ENCODE data around the gene OSBP2. TPM values are rescaled to one million over a fixed set of nuclear protein-coding genes. Genes with fewer than 3 reads are reported as not detected.

The OSBP2 gene
- total RNA-seq, 4 donors from 2014 or later, result 0.49 to 8.2 (median 0.72) TPM

- TF ChIP-seq CTCF (IDR thresholded peaks at IDR 0.05; ENCODE audit: low read depth), result no peak
These were observed 163.1 kb downstream of the OSBP2 start for GRCh38 chr22:30857791-30858190.

- no peak for TF ChIP-seq CTCF (IDR thresholded peaks at IDR 0.05; ENCODE audit: low read depth)
These were observed 164.5 kb downstream of the OSBP2 start for GRCh38 chr22:30858976-30859713.

GRCh38 chr22:30859714-30860095 is 165.0 kb downstream of the OSBP2 start:
- no peak for TF ChIP-seq CTCF (IDR thresholded peaks at IDR 0.05; ENCODE audit: low read depth)

- TF ChIP-seq CTCF (IDR thresholded peaks at IDR 0.05; ENCODE audit: low read depth), result no peak
These were observed 165.8 kb downstream of the OSBP2 start for GRCh38 chr22:30860176-30861105.

GRCh38 chr22:30861131-30861530 is 166.5 kb downstream of the OSBP2 start:
- no peak for TF ChIP-seq CTCF (IDR thresholded peaks at IDR 0.05; ENCODE audit: low read depth)

GRCh38 chr22:30861688-30862552 is 167.2 kb downstream of the OSBP2 start:
- no peak for TF ChIP-seq CTCF (IDR thresholded peaks at IDR 0.05; ENCODE audit: low read depth)
